DOHH2 (cell line): ENCODE measurements around the gene DNAJB5.

Experiments
- H3F3A ChIP-seq: fragments of 200-600 bp; sonication (generic), shearing (Covaris generic); 2 replicates; pipeline ENCODE4 v1.6.0; 2016; ENCODE audit warnings: antibody characterized with exemption, mild to moderate bottlenecking; ENCODE audit not compliant: control insufficient read depth, insufficient read depth
- H3K27ac ChIP-seq: fragments of 200-600 bp; sonication (generic); 2 replicates; pipeline ENCODE4 v1.5.1; 2014; ENCODE audit warnings: low read depth, mild to moderate bottlenecking, low read length, moderate library complexity
- H3K27me3 ChIP-seq: fragments of 200-600 bp; sonication (generic); 2 replicates; pipeline ENCODE4 v1.6.1; 2014; ENCODE audit warnings: mild to moderate bottlenecking, low read length, mixed read lengths; ENCODE audit not compliant: control insufficient read depth
- H3K36me3 ChIP-seq: fragments of 200-600 bp; sonication (generic); 2 replicates; pipeline ENCODE4 v1.6.1; 2014; ENCODE audit warnings: mild to moderate bottlenecking, low read length, moderate library complexity, mixed read lengths; ENCODE audit not compliant: control insufficient read depth
- H3K4me1 ChIP-seq: fragments of 200-600 bp; sonication (generic); 2 replicates; pipeline ENCODE4 v1.6.1; 2014; ENCODE audit warnings: mild to moderate bottlenecking, low read length, mixed read lengths; ENCODE audit not compliant: control insufficient read depth
- H3K4me2 ChIP-seq: fragments of 200-600 bp; sonication (generic); 2 replicates; pipeline ENCODE4 v1.6.0; 2014; ENCODE audit warnings: mild to moderate bottlenecking, low read length, moderate library complexity
- H3K4me3 ChIP-seq: fragments of 200-600 bp; sonication (generic); 2 replicates; pipeline ENCODE4 v1.5.1; 2014; ENCODE audit warnings: mild to moderate bottlenecking, low read length, mixed read lengths
- H3K79me2 ChIP-seq: fragments of 200-600 bp; sonication (generic); 2 replicates; pipeline ENCODE4 v1.6.1; 2014; ENCODE audit warnings: mild to moderate bottlenecking, low read length, mixed read lengths; ENCODE audit not compliant: control insufficient read depth
- H3K9me2 ChIP-seq: fragments of 200-600 bp; sonication (generic); replicated peaks from 2 replicates; pipeline ENCODE4 v1.6.1; 2014; ENCODE audit warnings: mild to moderate bottlenecking, low read length, mixed read lengths; ENCODE audit not compliant: control insufficient read depth
- H3K9me3 ChIP-seq: fragments of 200-600 bp; sonication (generic); 2 replicates; pipeline ENCODE4 v1.6.1; 2014; ENCODE audit warnings: antibody characterized with exemption, low read length, mixed read lengths; ENCODE audit not compliant: control insufficient read depth, insufficient read depth
- H4K20me1 ChIP-seq: fragments of 200-600 bp; sonication (generic); 2 replicates; pipeline ENCODE4 v1.6.0; 2014; ENCODE audit warnings: low read depth, mild to moderate bottlenecking, antibody characterized with exemption, low read length, moderate library complexity; ENCODE audit not compliant: control insufficient read depth, insufficient read depth
- CTCF ChIP-seq: fragments of 200-600 bp; sonication (generic); IDR thresholded peaks from one replicate; pipeline ENCODE4 v1.5.1; 2014; ENCODE audit warnings: antibody characterized with exemption, mild to moderate bottlenecking, low read depth, low read length; ENCODE audit not compliant: poor library complexity, severe bottlenecking
- EZH2phosphoT487 ChIP-seq: fragments of 200-600 bp; sonication (generic); IDR thresholded peaks from 2 replicates; pipeline ENCODE4 v1.6.1; 2017; ENCODE audit warnings: borderline replicate concordance, mild to moderate bottlenecking, antibody characterized with exemption, low read length, moderate library complexity, mixed read lengths

The DNAJB5 gene

GRCh38 chr9:34959461-34959860 is 30.1 kb upstream of the DNAJB5 start:
- Histone ChIP-seq H3K27ac (no peak overlapping the region), H3K36me3 (no peaks in the 10 kb centered on the region), H3K9me3 (no peaks in the 10 kb centered on the region), H3F3A (no peaks in the 10 kb centered on the region), H3K4me3 (no peak overlapping the region), H3K4me2 (no peak overlapping the region), H3K9me2 (no peaks in the 10 kb centered on the region), H3K79me2 (no peaks in the 10 kb centered on the region), H3K4me1 (no peaks in the 10 kb centered on the region), H3K27me3 (peaks cover 67% of the 10 kb centered on the region), H4K20me1 (no peaks in the 10 kb centered on the region)
- TF ChIP-seq CTCF (no peak), EZH2phosphoT487 (no peak)

DNA sequence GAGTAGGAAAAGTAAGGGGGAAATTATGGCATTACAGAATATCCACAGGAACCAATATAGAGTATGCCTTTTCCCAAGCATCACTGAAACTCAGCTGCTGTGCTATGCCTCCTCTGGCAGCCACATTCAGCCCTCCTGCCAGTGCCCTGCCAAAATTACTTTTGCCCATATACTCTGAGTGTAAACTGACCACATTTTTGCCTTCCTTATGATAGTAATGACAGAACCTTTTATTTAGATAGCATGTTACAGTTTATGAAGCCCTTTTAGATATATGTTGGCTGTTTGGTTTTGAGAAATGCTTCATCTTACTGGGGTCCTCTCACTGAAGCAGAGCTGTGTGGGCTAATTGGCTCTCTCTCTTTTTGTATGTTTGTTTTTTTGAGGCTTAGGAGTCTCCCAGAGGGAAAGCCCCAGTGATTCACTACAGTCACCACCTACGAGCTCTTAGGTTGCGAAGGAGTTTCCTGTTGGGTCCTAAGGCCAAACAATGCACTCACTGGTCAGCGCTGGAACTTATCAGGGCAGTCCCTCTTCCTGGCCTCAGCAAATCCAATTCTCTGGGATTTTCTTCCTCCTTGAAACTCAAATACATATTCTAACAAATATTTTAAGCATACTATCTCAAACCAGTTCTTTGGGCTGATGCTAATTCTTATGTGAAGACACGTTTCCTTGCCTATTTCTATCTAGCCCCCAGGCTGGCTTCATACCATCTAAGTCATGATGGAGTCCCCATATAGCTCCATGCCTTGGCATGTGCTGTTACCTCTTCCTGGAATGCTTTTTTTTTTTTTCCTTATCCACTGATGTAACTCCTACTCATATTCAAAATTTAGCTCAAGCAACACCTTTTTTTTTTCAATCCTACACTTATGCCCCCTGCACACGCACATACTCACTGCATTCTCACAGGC is 27.7 kb upstream of the DNAJB5 start:
- Histone ChIP-seq H3K79me2 (no peaks in the 10 kb centered on the region), H3K4me2 (no peak overlapping the region), H3K27ac (no peak overlapping the region), H3K9me3 (no peaks in the 10 kb centered on the region), H3K36me3 (no peaks in the 10 kb centered on the region), H3K9me2 (no peaks in the 10 kb centered on the region), H3K4me1 (no peaks in the 10 kb centered on the region), H3F3A (no peaks in the 10 kb centered on the region), H4K20me1 (no peaks in the 10 kb centered on the region), H3K27me3 (peaks cover 69% of the 10 kb centered on the region), H3K4me3 (no peak overlapping the region)
- TF ChIP-seq EZH2phosphoT487 (no peak), CTCF (no peak)

- H3K79me2 ChIP-seq = no peaks in the 10 kb centered on the region
- no peaks in the 10 kb centered on the region for H3K36me3 ChIP-seq
- H3K9me2 ChIP-seq = no peaks in the 10 kb centered on the region
- H3K4me1 ChIP-seq = no peaks in the 10 kb centered on the region
- peaks cover 63% of the 10 kb centered on the region for H3K27me3 ChIP-seq
- H3F3A ChIP-seq = no peaks in the 10 kb centered on the region
- H3K27ac ChIP-seq = no peak overlapping the region
- H3K4me3 ChIP-seq = no peak overlapping the region
- H3K4me2 ChIP-seq = no peak overlapping the region
- no peaks in the 10 kb centered on the region for H4K20me1 ChIP-seq
- TF ChIP-seq EZH2phosphoT487 = no peak
- no peak for TF ChIP-seq CTCF
- H3K9me3 ChIP-seq = no peaks in the 10 kb centered on the region
Measured at GRCh38 chr9:34962546-34962945, 27.0 kb upstream of the DNAJB5 start.
